HG03060 (cell line): ENCODE results near the gene TMEM88.
"Not testable (repeated sequence)": the region's sequence is repeated elsewhere in the genome, so short reads cannot be mapped to it uniquely, and the experiment has no call there.

Experiments used
- ATAC-seq: cut with Tn5 transposase; IDR thresholded peaks from one replicate; pipeline ENCODE4 v1.9.1; 2021; ENCODE audit warnings: low read depth, moderate number of reproducible peaks; ENCODE audit not compliant: unreplicated experiment

Gene TMEM88

DNA sequence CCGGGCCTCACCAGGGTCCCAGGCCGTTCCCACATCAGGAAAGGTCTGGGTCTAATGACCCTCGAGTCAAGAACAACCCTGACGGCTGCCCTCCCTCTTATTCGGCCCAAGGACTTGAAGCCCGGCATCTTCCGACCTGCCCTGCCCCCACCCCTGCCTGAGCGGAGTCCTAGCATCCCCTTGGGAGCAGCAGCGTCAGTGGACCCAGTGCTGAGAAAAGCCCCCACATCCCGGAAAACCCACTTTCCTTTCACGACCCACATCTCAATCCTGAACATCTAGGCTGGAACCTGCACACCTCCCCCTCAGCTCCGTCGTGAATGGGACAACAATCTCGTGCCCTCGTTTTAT lies 769 bp downstream of the TMEM88 start:
- ATAC-seq = no peak

DNA sequence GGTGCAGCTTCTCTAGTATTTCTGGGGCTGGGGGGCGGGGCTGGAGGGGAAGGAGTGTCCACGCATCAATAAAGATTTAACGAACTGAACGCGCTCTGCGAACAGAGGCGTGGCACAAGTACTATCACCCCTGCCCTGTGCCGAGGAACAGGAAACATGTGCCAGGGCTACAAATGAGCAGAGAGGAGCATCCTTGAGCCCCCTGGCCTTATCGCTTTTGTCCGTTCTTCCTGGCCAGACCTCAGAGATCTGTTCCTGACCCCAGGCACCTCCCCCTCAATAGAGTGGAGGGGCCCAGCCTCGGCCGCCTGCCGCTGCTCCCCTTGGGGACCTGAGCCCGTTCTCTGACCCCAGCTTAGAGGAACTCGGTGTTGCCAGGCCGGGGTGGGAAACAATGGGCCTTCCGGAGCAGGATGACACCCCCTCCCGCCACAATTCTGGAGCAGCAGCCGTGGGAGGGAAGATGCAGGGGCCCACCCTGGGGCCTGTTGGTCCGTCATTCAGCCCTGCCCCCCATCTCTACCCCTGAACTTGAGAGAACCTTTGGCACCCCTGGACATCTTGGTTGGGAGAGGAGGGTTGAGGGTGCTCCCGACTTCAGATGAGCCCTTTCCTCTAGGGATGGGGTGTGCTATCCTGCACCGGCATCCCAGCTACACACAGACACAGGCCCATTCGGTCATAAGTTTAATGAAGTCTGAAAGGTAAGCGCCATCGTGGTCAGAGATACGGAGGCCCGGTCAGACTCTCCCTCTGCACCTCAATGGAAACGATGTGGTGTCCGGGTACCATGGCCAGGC lies 1.3 kb downstream of the TMEM88 start:
- ATAC-seq = no peak

DNA sequence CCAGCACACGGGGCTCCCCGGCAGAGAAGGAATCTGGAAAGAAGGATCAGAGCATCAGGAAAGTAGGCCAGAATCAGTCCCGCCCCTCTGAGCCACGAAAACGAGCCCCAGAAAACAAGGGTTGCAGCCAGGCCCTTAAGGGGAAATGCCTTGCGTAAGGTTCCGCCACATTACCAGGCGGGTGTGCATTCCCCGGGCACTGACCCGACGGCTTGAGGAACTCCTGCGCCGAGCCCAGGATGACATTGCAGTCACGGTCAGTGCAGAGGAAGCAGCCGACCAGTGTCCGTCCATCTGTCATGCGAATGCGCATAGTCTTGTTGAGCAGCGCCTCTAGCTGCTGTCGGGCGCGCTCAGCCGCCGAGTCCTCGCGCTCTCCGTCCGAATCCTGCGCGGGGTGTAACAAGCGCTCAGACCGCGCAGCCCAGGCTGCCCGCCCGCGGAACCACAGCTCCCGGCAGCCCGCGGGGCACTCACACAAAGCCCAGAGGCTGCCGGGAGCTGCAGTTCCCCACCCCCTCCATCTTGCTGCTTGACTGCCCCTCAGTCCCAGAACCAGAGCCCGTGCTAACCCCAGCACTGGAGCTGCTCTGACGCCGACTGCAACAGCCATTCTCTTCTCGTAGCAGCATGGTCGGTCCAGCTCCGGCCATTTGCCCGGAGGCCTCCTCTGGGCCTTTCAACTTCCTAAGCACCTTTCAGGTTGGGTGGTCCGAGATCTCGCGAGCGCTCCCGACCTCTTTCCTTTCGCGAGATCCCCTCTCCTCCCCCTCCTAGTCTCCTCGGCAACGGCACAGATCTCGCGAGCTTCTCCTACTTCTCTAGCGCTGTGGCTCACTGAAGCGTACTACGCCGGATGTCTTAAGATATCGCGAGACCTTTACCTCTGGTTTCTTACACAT lies 2.2 kb downstream of the TMEM88 start, which contains the start of gene NAA38:
NAA38 (minus strand) TSS at position 749 of the 902 bp plus-strand sequence; CDS start at position 653, 96 bp downstream.
- peak; percentile 67 for ATAC-seq

- ATAC-seq = peak; percentile 19
Measured at GRCh38 chr17:7857713-7858521, 3.1 kb downstream of the TMEM88 start, which contains the start of gene CYB5D1. CYB5D1 (plus strand) TSS chr17:7858003; CDS start chr17:7858135, 132 bp downstream.

DNA sequence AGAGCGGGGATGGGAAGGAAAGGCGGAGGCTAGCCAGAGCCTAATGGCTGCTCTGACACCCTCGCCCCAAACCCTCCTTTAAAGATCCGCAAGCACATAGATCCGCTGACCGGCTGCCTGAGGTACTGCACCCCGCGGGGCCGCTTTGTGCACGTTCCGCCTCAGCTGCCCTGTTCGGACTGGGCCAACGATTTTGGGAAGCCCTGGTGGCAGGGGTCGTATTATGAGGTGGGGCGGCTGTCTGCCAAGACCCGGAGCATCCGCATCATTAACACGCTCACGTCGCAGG lies 3.6 kb downstream of the TMEM88 start:
- no peak for ATAC-seq

DNA sequence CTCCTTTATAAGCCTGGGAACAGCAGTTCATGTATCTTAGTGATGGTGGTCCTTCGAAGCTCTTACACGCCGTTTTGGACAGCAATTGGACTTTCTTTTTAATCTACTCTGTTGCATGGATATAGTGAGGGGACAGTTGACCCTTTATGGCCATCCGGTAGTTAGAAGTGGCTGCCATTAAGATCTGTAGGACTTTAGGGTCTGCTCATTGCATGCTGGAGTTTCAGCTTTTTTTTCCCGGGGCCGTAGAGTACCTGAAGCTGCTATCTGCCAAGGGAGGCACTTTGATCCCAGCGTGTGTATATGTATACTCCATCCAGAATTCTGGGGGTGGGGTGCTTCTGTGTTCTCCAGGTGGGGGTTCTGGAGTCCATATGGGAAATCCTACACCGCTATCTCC lies 4.2 kb downstream of the TMEM88 start:
- no peak for ATAC-seq

DNA sequence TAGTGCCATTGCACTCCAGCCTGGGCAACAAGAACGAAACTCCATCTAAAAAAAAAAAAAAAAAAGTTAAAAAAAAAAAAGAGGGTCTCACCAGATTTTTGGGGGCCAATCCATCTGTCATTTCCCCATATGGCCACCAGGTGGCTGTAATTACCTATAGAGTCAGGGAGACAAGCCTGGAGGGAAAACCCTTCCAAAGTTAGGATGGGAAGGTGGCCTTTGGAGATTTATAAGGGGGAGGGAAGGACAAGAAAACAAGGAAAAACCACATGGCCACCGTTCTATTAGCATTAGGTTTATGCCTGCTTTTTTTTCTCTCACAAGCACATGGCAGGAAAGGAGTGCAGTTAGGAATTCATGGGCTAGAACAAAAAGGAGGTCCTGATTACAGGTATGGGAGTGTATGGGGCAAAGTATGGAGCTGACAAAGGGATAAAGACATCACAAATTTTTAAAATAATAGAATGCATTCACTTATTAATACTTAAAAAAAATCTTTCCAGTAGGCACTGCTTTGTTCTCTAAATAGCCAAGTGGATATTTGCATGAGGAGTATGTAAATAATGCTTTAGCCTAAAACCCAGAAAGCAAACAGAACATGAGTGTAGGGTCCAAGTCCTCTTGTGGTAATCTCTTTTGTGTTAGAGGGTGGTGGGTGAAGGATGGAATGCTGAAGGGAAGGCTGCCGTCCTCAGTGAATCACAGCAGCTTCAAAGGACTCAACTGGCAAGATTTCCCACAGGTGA lies 8.0 kb downstream of the TMEM88 start:
- ATAC-seq = no peak

DNA sequence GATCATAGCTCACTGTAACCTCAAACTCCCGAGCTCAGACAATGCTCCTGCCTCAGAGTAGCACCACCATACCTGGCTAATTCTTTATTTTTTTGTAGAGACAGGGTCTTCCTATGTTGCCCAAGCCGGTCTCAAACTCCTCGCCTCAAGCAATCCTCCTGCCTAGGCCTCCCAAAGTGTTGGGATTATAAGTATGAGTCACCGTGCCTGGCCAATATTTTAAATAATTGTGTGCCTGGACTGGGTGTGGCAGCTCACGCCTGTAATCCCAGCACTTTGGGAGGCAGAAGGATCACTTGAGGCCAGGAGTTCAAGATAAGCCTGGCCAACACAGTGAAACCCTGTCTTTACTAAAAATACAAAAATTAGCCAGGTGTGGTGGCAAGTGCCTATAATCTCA lies 9.5 kb downstream of the TMEM88 start:
- ATAC-seq = not testable (repeated sequence)

GRCh38 chr17:7864995-7865650 lies 10.3 kb downstream of the TMEM88 start:
- no peak for ATAC-seq

- no peak for ATAC-seq
Measured at GRCh38 chr17:7867881-7868329, 13.0 kb downstream of the TMEM88 start.

GRCh38 chr17:7873051-7873450 lies 18.2 kb downstream of the TMEM88 start:
- no peak for ATAC-seq

- ATAC-seq = no peak
Measured at GRCh38 chr17:7875804-7876370, 21.0 kb downstream of the TMEM88 start.

DNA sequence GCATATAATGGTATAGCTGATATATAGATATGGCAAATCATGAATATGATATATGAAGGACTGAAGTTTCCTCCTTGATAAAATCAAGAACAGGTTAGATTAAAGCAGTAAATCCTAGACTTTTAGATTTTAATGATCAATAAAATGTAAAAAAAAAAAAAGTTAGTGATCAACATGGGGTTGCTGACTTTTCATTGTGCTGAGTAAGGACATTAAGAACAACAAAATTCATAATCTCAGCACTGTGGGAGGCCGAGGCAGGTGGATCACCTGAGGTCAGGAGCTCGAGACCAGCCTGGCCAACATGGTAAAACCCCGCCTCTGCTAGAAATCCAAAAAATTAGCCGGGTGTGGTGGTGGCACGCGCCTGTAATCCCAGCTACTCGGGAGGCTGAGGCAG lies 23.4 kb downstream of the TMEM88 start:
- no peak for ATAC-seq

DNA sequence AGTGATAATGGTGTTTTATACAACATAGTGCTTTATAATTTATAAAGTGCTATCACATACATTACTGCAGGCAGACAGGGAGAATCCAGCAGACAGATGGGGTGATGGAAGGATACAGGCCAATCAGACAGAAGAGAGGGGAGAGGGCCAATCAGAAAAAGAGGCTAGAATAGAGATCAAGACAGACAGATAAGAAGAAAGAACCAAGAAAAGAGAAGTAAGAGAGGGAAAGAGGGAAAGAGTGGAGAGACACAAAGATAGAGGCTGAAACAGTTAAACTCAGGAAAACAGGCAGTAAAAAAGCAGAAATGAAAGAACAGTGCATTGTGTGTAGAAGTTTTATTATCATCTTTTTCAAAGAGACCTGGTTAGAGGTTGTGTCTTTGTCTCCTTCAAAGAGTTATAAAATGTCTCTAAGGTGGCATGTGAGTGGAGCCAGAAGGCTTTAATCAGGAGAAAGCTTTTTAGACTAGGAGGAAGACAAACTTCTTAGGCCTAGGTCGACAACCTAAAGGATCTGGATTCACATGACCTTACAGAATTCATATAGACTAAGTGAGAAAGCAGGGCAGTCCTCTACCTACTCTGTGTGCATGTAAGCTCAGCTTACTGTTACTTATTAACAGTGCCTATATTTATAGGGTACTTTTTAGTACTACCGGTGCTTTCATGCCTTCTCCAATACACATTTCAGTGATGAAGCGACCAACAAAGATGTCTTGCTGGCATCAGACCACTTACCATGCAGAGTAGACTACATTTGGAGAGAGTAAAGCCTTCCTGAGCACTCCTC lies 25.4 kb downstream of the TMEM88 start:
- no peak for ATAC-seq

DNA sequence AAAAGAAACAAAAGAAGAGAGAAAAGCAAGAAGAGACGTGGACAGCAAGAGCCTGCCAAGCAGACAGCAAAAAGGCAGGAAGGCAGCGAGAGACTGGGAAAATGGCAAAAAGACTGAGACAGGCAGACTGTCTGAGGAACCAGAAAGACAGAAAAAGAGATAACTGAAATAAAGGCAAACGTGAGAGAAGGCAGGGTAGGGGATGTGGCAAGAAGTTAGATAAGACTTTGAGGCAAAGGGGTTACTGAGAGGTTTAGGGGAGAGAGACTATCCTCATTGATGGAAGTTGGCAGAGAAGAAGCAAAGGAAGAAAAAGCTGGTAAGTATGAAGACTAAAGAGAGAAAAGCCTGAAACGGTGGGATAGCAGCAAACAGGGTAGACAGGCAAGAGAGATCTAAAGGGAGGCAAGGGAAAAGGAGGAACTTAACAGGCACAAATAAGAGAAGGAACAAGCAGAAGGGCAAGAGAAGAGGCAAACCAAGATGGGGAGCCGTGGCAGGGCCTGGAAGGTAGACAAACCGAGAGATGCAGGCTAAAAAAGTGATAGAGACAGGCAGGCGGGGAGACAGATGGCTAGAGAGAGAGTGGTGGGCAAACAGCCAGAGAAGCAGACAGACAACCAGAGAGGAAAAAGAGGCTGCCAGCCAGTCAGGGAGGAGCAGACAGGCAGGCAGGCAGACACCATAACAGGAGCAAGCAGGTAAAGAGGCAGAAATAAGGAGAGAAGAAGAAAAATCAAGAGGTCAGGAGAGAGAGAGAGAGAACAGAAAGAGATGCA lies 26.6 kb downstream of the TMEM88 start:
- ATAC-seq = no peak

GRCh38 chr17:7882068-7882467 lies 27.2 kb downstream of the TMEM88 start:
- ATAC-seq = no peak

DNA sequence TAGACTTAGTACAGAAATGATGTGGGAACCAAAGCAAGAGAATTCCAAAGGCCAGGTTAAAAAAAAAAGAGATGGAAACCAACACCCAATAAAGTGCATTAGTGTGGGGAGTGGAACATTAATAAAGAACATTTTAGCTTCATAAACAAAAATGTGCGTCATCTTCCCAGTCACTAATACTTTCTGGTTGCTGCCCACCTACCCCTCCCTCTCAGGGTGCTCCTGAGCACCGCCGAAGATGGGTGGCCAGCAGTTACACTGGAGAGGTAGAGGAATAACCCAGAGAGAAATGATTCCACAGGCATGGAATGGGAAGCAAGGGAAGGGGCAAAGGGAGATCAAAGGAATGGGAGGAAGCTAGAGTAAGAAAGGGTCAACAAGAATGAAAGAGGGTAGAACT lies 27.8 kb downstream of the TMEM88 start:
- ATAC-seq = no peak
